GM19324 (cell line): ENCODE data around the gene C6orf52.
"Not testable (repeated sequence)": the region's sequence is repeated elsewhere in the genome, so short reads cannot be mapped to it uniquely, and the experiment has no call there.

Source experiments
- ATAC-seq: cut with Tn5 transposase; IDR thresholded peaks from one replicate; pipeline ENCODE4 v1.9.1; 2021; ENCODE audit warnings: mild to moderate bottlenecking, moderate library complexity; ENCODE audit not compliant: unreplicated experiment, low FRiP score

The C6orf52 gene

GRCh38 chr6:10694302-10695085, at the start of gene C6orf52, which contains the start of gene PAK1IP1:
Gene C6orf52, minus strand, starts transcription at chr6:10694616. Its CDS starts 7,066 bp downstream, at chr6:10687550.
Gene PAK1IP1, plus strand, starts transcription at chr6:10694972. Its CDS starts 14 bp downstream, at chr6:10694986.
- peak; percentile 99 for ATAC-seq

DNA sequence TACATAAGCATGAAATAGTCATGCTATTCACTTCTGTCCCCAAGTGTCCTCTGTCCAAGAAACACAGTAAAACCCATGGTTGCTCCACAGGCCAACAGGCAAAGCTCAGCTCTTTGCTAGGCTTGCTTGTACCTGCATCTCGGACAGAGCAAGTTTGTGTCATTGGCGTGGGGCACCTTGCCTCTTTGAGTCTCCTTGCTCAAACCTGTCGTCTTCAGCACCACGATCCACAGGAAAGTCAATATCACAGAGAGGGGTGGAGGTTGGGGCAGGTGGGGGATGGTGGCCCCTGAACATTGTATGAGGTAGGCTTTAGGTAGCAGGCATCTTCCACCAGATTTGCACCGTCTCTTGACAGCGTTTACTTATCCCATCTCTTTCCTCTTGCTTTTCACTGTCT, 49.1 kb upstream of the C6orf52 start:
- no peak for ATAC-seq

- no peak for ATAC-seq
Measured at GRCh38 chr6:10742251-10742650, 47.8 kb upstream of the C6orf52 start.

DNA sequence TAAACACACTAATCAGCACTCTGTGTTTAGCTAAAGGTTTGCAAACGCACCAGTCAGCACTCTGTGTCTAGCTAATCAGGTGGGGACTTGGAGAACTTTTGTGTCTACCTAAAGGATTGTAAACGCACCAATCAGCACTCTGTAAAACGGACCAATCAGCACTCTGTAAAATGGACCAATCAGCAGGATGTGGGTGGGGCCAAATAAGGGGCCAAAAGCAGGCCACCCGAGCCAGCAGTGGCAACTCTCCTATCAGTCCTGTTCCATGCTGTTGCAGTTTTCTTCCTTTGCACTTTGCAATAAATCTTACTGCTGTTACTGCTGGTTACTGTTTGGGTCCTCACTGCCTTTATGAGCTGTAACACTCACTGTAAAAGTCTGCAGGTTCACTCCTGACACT, 47.2 kb upstream of the C6orf52 start:
- ATAC-seq, result not testable (repeated sequence)

GRCh38 chr6:10740061-10740460, 45.6 kb upstream of the C6orf52 start:
- no peak for ATAC-seq

- no peak for ATAC-seq
Measured at GRCh38 chr6:10736731-10737130, 42.3 kb upstream of the C6orf52 start.

DNA sequence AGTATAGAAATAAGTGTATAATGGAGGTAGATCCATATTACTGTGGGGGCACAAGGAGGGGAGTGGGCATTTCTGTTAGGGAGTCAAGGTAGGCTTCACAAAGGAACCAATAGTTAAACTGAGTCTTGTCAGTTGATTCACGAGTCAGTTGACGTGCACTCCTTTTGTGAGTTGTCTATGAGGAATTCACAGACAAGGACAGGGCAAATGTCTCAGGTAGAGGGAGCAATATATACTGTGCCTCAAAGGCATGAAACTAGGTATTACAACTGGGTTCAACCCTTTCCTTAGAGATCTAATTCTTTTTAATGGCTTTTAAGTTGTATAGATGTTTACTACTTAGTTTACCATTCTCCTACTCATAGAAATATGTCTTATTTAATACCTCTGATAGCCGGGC, 39.4 kb upstream of the C6orf52 start:
- no peak for ATAC-seq

DNA sequence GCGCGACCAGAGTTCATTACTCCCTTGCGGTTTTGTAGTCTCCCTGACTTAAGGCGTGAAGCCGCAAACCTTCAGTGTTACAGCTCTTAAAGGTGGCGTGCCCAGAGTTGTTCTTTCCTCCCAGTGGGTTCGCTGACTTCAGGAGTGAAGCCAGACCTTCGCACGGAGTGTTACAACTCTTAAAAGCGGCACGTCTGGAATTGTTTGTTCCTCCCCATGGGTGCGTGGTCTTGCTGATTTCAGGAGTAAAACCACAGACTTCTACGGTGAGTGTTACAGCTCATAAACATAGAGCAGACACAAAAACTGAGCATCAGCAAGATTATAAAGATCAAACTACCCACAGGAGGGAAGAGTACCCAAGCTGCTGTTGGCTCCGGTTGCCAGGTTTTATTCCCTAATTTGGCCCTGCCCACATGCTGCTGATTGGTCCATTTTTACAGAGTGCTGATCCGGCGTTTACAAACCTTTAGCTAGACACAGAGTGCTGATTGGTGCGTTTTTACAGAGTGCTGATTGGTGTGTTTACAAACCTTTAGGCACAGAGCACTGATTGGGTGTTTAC, 38.8 kb upstream of the C6orf52 start:
- ATAC-seq, result no peak

DNA sequence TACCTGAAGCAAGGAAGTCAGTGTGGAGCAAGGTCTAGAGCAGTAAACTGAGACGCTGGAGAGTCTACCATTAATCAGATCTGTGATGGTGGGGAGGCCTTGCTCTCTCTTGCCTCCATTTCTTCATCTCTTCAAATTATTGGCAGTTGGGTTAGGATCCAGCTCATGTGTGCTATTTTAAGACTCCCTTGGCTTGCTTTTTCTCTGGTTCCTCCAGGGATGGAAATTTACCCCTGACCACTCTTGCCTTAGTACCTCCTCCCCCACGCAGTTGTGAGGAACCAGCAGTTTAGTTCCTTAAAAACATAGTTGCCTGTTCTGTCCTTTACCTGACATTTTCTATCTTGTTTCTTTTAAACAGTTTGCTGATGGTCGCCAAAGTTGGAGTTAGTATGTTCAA, 35.8 kb upstream of the C6orf52 start:
- no peak for ATAC-seq

- ATAC-seq, result no peak
Measured at GRCh38 chr6:10725716-10726115, 31.3 kb upstream of the C6orf52 start.

GRCh38 chr6:10725044-10725443, 30.6 kb upstream of the C6orf52 start:
- no peak for ATAC-seq

DNA sequence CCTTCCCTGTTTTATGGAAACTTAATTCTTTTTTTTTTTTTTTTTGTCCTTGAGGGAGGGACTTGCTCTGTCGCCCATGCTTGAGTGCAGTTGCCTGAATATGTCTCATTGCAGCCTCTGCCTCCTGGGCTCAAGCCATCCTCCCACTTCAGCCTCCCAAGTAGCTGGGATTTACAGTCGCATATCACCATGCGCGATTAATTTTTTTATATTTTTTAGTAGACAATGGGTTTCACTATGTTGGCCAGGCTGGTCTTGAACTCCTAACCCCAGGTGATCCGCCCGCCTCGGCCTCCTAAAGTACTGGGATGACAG, 29.1 kb upstream of the C6orf52 start:
- no peak for ATAC-seq

GRCh38 chr6:10722820-10723566, 28.6 kb upstream of the C6orf52 start, which contains the start of gene TMEM14C:
Gene TMEM14C, plus strand, starts transcription at chr6:10723070. Its CDS starts 1,544 bp downstream, at chr6:10724614.
- ATAC-seq, result peak; percentile 98

GRCh38 chr6:10722570-10722819, 28.1 kb upstream of the C6orf52 start:
- no peak for ATAC-seq

GRCh38 chr6:10721850-10722569, 27.6 kb upstream of the C6orf52 start:
- ATAC-seq, result no peak

DNA sequence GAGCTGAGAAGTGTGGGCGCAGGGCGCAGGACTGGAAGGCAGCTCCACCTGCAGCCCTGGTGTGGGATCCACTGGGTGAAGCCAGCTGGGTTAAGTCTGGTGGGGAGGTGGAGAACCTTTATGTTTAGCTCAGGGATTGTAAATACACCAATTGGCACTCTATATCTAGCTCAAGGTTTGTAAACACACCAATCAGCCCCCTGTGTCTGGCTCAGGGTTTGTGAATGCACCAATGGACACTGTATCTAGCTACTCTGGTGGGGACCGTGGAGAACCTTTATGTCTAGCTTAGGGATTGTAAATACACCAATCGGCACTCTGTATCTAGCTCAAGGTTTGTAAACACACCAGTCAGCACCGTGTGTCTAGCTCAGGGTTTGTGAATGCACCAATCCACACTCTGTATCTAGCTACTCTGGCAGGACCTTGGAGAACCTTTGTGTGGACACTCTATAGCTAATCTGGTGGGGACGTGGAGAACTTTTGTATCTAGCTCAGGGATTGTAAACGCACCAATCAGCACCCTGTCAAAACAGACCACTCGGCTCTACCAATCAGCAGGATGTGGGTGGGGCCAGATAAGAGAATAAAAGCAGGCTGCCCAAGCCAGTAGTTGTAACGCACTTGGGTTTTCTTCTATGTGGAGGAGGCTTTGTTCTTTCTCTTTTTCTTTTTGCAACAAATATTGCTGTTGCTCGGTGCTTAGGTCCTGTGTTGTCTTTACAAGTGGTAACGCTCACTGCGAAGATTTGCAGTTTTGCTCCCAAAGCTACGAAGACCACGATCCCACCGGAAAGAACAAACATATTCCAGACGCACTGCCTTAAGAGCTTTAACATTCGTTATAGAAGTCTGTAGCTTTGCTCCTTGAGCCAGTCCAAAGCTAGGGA, 26.8 kb upstream of the C6orf52 start:
- not testable (repeated sequence) for ATAC-seq

GRCh38 chr6:10720265-10720959, 26.0 kb upstream of the C6orf52 start:
- no peak for ATAC-seq

DNA sequence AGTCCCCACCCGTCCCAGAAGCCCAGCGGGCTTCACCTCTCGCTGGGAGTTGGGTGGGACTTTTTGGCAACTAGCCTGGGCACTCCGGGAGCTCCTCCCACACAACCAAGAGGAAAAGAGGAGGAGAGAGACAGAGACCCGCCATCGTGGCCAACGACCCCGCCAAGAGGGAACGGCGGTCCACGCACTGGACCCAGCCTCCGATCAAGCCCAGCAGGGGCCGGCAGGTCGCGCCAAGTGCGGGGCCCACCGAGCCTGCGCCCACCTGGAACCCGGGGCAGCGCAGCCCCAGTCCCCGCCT, 25.5 kb upstream of the C6orf52 start:
- no peak for ATAC-seq

DNA sequence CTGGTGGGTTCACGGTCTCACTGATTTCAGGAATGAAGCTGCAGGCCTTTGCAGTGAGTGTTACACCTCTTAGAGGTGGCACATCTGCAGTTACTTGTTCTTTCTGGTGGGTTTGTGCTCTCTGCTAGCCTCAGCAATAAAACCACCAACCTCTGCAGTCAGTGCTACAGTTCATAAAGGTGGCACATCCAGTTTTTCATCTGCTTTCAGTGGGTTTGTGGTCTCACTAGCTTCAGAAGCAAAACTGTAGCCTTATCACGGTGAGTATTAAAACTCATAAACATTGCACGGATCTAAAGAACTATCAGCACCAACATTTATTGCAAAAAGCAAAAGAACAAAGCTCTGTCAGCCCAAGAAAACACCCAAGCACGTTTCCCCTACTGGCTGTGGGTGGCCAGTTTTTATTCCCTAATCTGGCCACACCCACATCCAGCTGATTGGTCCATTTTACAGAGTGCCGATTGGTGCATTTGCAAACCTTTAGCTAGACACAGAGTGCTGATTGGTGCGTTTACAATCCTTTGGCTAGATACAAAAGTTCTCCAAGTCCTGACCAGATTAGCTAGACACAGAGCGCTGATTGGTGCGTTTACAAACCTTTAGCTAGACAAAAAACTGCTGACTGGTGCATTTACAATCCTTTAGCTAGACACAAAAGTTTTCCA, 25.0 kb upstream of the C6orf52 start:
- no peak for ATAC-seq
